ENCODE data around the gene PCDHA1.
A peak's percentile ranks its signal among the peaks of the same experiment; 100 is the strongest.
"Not testable (repeated sequence)": the region's sequence is repeated elsewhere in the genome, so short reads cannot be mapped to it uniquely, and the experiment has no call there.

PCDHA1 gene

DNA sequence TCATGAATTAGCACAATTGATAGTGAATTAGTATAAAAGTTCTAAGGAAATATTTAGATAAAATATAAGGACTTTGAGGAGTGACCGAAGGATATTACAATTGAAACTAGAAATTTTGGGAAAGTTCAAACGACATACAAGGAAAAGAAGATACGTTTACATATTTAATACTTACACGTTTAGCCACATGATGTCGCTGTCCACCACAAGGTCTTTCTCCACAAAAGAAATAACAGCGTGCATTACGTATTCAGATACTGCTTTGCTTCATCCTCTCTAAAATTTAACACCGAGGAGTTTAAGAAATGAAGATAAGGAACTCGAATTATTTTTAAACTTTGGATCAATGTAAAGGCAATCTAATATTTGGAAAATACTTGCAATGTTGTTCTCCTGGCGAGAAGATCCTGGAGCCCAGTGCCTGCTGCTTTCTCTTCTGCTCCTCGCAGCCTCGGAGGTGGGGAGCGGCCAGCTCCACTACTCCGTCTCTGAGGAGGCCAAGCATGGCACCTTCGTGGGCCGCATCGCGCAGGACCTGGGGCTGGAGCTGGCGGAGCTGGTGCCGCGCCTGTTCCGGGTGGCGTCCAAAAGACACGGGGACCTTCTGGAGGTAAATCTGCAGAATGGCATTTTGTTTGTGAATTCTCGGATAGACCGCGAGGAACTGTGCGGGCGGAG lies 15.0 kb downstream of the PCDHA1 start, which contains the start of gene PCDHA3:
PCDHA3 (plus strand) TSS at position 242 of the 678 bp plus-strand sequence.
- peak; percentile 53 for TF ChIP-seq CTCF (IDR thresholded peaks at IDR 0.05; ENCODE audit: control insufficient read depth, insufficient read depth, low read depth, low read length, missing control alignments)
- DNase-seq (ENCODE audit: low read depth) = no peak
- peak within 1 kb of the TSS; percentile 47 for H3K4me3 ChIP-seq (ENCODE audit: control insufficient read depth, low read depth, low read length)

DNA sequence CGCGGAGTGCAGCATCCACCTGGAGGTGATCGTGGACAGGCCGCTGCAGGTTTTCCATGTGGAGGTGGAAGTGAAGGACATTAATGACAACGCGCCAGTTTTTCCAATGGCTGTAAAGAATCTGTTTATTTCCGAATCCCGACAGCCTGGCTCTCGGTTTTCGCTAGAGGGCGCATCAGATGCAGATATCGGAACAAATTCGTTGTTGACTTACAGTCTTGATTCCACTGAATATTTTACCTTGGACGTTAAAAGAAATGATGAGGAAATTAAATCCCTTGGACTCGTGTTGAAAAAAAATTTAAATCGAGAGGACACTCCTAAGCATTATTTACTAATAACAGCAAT lies 15.5 kb downstream of the PCDHA1 start:
- DNase-seq (ENCODE audit: low read depth) = no peak
- TF ChIP-seq CTCF (IDR thresholded peaks at IDR 0.05; ENCODE audit: control insufficient read depth, insufficient read depth, low read depth, low read length, missing control alignments) = peak; percentile 66
- H3K4me3 ChIP-seq (ENCODE audit: control insufficient read depth, low read depth, low read length) = peak overlapping the region; percentile 47

DNA sequence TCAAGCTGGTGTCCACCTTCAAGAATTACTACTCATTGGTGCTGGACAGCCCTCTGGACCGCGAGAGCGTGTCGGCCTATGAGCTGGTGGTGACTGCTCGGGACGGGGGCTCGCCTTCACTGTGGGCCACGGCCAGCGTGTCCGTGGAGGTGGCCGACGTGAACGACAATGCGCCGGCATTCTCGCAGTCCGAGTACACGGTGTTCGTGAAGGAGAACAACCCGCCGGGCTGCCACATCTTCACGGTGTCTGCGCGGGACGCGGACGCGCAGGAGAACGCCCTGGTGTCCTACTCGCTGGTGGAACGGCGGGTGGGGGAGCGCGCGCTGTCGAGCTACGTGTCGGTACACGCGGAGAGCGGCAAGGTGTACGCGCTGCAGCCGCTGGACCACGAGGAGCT lies 16.4 kb downstream of the PCDHA1 start:
- H3K4me3 ChIP-seq (ENCODE audit: control insufficient read depth, low read depth, low read length); DNase-seq (ENCODE audit: low read depth): not testable (repeated sequence)

GRCh38 chr5:140802781-140803271 lies 16.9 kb downstream of the PCDHA1 start:
- no peak for DNase-seq (ENCODE audit: low read depth)
- no peak for TF ChIP-seq CTCF (IDR thresholded peaks at IDR 0.05; ENCODE audit: control insufficient read depth, insufficient read depth, low read depth, low read length, missing control alignments)
- no peak overlapping the region for H3K4me3 ChIP-seq (ENCODE audit: control insufficient read depth, low read depth, low read length)

- H3K4me3 ChIP-seq (ENCODE audit: control insufficient read depth, low read depth, low read length) = peak within 1 kb of the TSS; percentile 46
- DNase-seq (ENCODE audit: low read depth) = no peak
Observed at GRCh38 chr5:140806834-140807775, 21.2 kb downstream of the PCDHA1 start, which contains the start of gene PCDHA4. TSS of gene PCDHA4 (plus strand) at chr5:140807068.

DNA sequence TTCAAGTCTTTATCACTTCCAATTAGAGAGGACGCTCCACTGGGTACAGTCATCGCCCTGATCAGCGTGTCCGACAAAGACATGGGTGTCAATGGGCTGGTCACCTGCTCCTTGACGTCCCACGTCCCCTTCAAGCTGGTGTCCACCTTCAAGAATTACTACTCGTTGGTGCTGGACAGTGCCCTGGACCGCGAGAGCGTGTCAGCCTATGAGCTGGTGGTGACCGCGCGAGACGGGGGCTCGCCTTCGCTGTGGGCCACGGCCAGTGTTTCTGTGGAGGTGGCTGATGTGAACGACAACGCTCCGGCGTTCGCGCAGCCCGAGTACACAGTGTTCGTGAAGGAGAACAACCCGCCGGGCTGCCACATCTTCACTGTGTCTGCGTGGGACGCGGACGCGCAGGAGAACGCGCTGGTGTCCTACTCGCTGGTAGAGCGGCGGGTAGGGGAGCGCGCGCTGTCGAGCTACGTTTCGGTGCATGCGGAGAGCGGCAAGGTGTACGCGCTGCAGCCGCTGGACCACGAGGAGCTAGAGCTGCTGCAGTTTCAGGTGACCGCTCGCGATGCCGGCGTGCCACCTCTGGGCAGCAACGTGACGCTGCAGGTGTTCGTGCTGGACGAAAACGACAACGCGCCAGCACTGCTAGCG lies 22.4 kb downstream of the PCDHA1 start:
- not testable (repeated sequence) for H3K4me3 ChIP-seq (ENCODE audit: control insufficient read depth, low read depth, low read length); DNase-seq (ENCODE audit: low read depth)

More at GRCh38 chr5:140806834-140807775, 21.2 kb downstream of the PCDHA1 start, which contains the start of gene PCDHA4:
- peak; percentile 69 for TF ChIP-seq CTCF (IDR thresholded peaks at IDR 0.05; ENCODE audit: control insufficient read depth, insufficient read depth, low read depth, low read length, missing control alignments)

GRCh38 chr5:140808889-140809291 lies 22.9 kb downstream of the PCDHA1 start:
- no peak overlapping the region for H3K4me3 ChIP-seq (ENCODE audit: control insufficient read depth, low read depth, low read length)
- DNase-seq (ENCODE audit: low read depth) = no peak
- TF ChIP-seq CTCF (IDR thresholded peaks at IDR 0.05; ENCODE audit: control insufficient read depth, insufficient read depth, low read depth, low read length, missing control alignments) = no peak

Data from AG09309 (cell line).